Measurements from ENCODE around the gene PDS5B. TPM values are rescaled to one million over a fixed set of nuclear protein-coding genes. Genes with fewer than 3 reads are reported as not detected.

The PDS5B gene
- total RNA-seq, 4 donors from 2014 or later = 10.0 to 91.3 (median 32.1) TPM

DNA sequence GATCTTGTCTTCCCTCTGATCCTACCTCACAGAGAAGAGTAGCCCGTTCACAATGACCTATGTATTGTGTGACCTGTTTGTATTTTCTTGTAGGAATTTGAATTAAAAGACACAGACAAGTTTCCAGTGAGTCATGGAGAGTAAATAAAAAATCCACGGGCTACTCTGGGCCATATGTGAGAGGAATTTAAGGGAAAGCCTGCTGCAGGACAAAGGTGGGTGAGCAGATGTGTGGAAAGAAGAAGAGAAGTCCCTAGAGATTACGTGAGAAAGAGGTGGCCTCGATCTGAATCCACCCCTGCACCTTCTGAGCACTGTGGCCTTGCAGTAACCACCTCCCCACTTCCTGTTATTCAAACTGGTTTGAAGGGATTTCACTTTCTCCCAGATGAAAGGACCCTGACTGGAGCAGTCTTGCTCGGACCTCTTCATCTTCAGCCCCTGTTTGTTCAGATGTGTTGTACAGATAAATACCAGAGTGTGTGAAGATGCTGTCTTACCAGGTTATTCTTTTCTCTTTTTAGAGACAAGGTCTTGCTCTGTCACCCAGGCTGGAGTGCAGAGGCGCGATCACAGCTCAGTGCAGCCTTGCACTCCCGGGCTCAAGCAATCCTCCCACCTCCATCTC, 205.4 kb downstream of the PDS5B start:
- Histone ChIP-seq H3K9me3 (no peaks in the 10 kb centered on the region), H3K27ac (no peak overlapping the region), H3K4me1 (no peaks in the 10 kb centered on the region), H3K27me3 (no peaks in the 10 kb centered on the region), H3K36me3 (no peaks in the 10 kb centered on the region), H3K4me3 (no peak overlapping the region)
- in situ Hi-C loops (cut with MboI; ENCODE audit: low pct_ligation_motif_present in 1 of 4, low pct_unique_long_range_greater_than_20kb in 1 of 4, low sequenced_read_pairs in 3 of 4) = no loop called here
- intact Hi-C loops (cut with DNase I; ENCODE audit: low total_unique reads) = no loop called here
- 38 to 64% methylated on average over 4 to 8 of the region's 8 CpGs for WGBS, 2 donors (ENCODE audit: low coverage in 1 of 2)
- TF ChIP-seq CTCF (IDR thresholded peaks at IDR 0.05) (no peak), EP300 (IDR thresholded peaks at IDR 0.05; ENCODE audit: low read depth) (no peak), POLR2AphosphoS5 (IDR thresholded peaks at IDR 0.05) (no peak), POLR2A (IDR thresholded peaks at IDR 0.05) (no peak)
- DNase-seq = no peak

DNA sequence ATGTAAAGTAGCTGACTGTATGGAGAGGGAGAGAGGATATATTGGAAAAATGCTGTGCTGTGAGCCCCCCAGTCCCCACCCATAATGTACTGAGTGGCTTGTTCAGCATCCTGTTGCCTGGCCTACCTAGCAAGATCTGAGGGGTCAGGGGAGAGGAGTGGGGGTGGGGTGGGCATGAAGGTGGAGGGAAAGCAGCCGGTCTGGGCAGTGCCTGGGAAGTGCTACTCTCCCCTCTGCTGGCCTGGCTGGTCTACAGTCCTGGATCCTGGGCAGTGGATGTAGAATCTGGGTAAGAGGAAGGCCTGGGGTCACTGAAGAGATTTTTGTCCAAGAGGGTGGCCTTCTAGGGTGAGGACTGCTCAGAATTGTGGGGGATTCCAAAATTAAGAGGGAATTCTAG, 210.5 kb downstream of the PDS5B start:
- 96% methylated on average over 1 of the region's 1 CpG; no CpG with 5 or more reads in 1 of the 2 donors for WGBS, 2 donors (ENCODE audit: low coverage in 1 of 2)
- intact Hi-C loops (cut with DNase I; ENCODE audit: low total_unique reads) = no loop called here

GRCh38 chr13:32802159-32802558, 215.9 kb downstream of the PDS5B start:
- TF ChIP-seq CTCF (IDR thresholded peaks at IDR 0.05) (no peak), EP300 (IDR thresholded peaks at IDR 0.05; ENCODE audit: low read depth) (no peak), POLR2AphosphoS5 (IDR thresholded peaks at IDR 0.05) (no peak), POLR2A (IDR thresholded peaks at IDR 0.05) (no peak)
- H3K36me3 ChIP-seq = no peaks in the 10 kb centered on the region
- in situ Hi-C loops (cut with MboI; ENCODE audit: low pct_ligation_motif_present in 1 of 4, low pct_unique_long_range_greater_than_20kb in 1 of 4, low sequenced_read_pairs in 3 of 4) (no loop called here), intact Hi-C loops (cut with DNase I; ENCODE audit: low total_unique reads) (no loop called here)
- H3K27me3 ChIP-seq = no peaks in the 10 kb centered on the region
- H3K4me3 ChIP-seq = no peak overlapping the region
- no peak overlapping the region for H3K27ac ChIP-seq
- H3K9me3 ChIP-seq = no peaks in the 10 kb centered on the region
- 70 to 78% methylated on average over 2 to 3 of the region's 3 CpGs for WGBS, 2 donors (ENCODE audit: low coverage in 1 of 2)
- no peak for DNase-seq
- H3K4me1 ChIP-seq = peaks cover 0 to 8% (median 0%) of the 10 kb centered on the region in 4 donors

More for the DNA sequence above, 210.5 kb downstream of the PDS5B start:
- Histone ChIP-seq H3K27ac (no peak overlapping the region), H3K4me3 (no peak overlapping the region), H3K27me3 (no peaks in the 10 kb centered on the region), H3K9me3 (no peaks in the 10 kb centered on the region), H3K36me3 (no peaks in the 10 kb centered on the region), H3K4me1 (no peaks in the 10 kb centered on the region)
- in situ Hi-C loops (cut with MboI; ENCODE audit: low pct_ligation_motif_present in 1 of 4, low pct_unique_long_range_greater_than_20kb in 1 of 4, low sequenced_read_pairs in 3 of 4) = no loop called here
- no peak for DNase-seq
- no peak for TF ChIP-seq EP300 (IDR thresholded peaks at IDR 0.05; ENCODE audit: low read depth)

GRCh38 chr13:32804673-32805230, 218.5 kb downstream of the PDS5B start:
- peaks cover 0 to 8% (median 0%) of the 10 kb centered on the region in 4 donors for H3K4me1 ChIP-seq
- intact Hi-C loops (cut with DNase I; ENCODE audit: low total_unique reads) (no loop called here), in situ Hi-C loops (cut with MboI; ENCODE audit: low pct_ligation_motif_present in 1 of 4, low pct_unique_long_range_greater_than_20kb in 1 of 4, low sequenced_read_pairs in 3 of 4) (no loop called here)
- no peaks in the 10 kb centered on the region for H3K36me3 ChIP-seq
- 61 to 70% methylated on average over 5 of the region's 5 CpGs for WGBS, 2 donors (ENCODE audit: low coverage in 1 of 2)
- H3K4me3 ChIP-seq = no peak overlapping the region
- no peaks in the 10 kb centered on the region for H3K27me3 ChIP-seq
- no peak for DNase-seq
- no peaks in the 10 kb centered on the region for H3K9me3 ChIP-seq
- H3K27ac ChIP-seq = no peak overlapping the region
- TF ChIP-seq POLR2AphosphoS5 (IDR thresholded peaks at IDR 0.05) (no peak), CTCF (IDR thresholded peaks at IDR 0.05) (no peak), EP300 (IDR thresholded peaks at IDR 0.05; ENCODE audit: low read depth) (no peak), POLR2A (IDR thresholded peaks at IDR 0.05) (no peak)
